Activated naive CD8-positive, alpha-beta T cell treated with anti-CD3 and anti-CD28 coated beads for 36 hours (primary cell): ENCODE results near the gene TXNDC2. TPM values are rescaled to one million over a fixed set of nuclear protein-coding genes. Genes with fewer than 3 reads are reported as not detected.
A peak's percentile ranks its signal among the peaks of the same experiment; 100 is the strongest.

ENCODE experiments used
- DNase-seq: peaks from one replicate; pipeline ENCODE4 v3.0.0; 2021
- H3K27ac Mint-ChIP-seq: one replicate; pipeline ENCODE4 v1.8.0; 2022; ENCODE audit warnings: mild to moderate bottlenecking, moderate library complexity, mixed read lengths
- H3K27me3 Mint-ChIP-seq: one replicate; pipeline ENCODE4 v1.8.0; 2022; ENCODE audit warnings: mild to moderate bottlenecking, mixed read lengths
- H3K36me3 Mint-ChIP-seq: one replicate; pipeline ENCODE4 v1.8.0; 2021; ENCODE audit warnings: mild to moderate bottlenecking, mixed read lengths
- H3K4me1 Mint-ChIP-seq: one replicate; pipeline ENCODE4 v1.8.0; 2021; ENCODE audit warnings: mixed read lengths
- H3K4me3 Mint-ChIP-seq: one replicate; pipeline ENCODE4 v1.8.0; 2022; ENCODE audit warnings: mild to moderate bottlenecking, moderate library complexity, mixed read lengths
- H3K9me3 Mint-ChIP-seq: one replicate; pipeline ENCODE4 v1.8.0; 2022; ENCODE audit warnings: mixed read lengths
- total RNA-seq, 2 experiments: library from RNA; stranded (reverse); gene quantifications; one replicate each; pipeline ENCODE4 v1.2.3, GENCODE V29; 2021

TXNDC2 gene
- total RNA-seq = not detected

GRCh38 chr18:9885170-9886004 is at the start of gene TXNDC2:
Gene TXNDC2, plus strand, starts transcription at chr18:9885973. Its CDS starts 708 bp downstream, at chr18:9886681.
- DNase-seq = no peak
- no peak within 1 kb of the TSS for H3K4me3 Mint-ChIP-seq
- no peaks in the 10 kb centered on the region for H3K9me3 Mint-ChIP-seq
- peaks cover 3% of the 10 kb centered on the region for H3K27me3 Mint-ChIP-seq
- no peak within 1 kb of the TSS for H3K27ac Mint-ChIP-seq
- no peaks in the 10 kb centered on the region for H3K4me1 Mint-ChIP-seq
- H3K36me3 Mint-ChIP-seq = no peaks in the 10 kb centered on the region

DNA sequence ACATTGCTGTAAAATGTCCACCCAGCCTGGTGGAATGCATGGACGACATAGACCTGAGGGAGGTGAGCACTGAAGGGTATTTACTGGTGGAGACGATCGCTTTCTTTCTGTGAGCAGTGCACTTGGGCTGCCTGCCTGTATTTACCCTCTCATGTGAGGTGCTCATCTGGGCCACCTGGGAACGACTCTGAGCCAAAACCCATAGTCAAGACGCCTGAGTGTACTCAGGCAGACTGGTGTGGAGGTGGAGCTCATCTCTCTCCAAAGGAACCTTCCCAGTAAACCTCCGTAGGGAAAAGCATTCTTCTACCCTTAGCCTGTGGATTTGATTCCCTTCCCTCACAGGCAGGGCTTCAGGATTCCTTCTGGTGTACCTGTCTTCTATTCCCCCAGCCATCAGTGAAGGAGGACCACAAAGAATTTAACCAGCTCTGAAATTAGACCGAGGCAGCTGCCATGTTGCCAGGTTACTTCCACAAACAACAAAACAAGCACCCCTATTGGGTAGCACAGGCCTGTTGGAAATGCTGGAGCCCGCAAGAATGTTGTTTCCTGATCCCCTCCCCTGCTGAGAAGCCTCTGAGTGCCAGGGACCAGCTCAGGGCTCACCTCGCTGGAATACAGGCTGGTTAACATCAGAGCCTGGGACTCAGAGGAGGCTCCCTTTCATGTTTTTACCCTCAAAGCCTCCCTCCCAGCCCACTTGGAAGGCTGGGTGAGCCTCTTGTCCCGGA is 47.5 kb upstream of the TXNDC2 start:
- Mint-ChIP-seq H3K27ac (no peak overlapping the region), H3K27me3 (no peaks in the 10 kb centered on the region), H3K4me3 (no peak overlapping the region), H3K4me1 (no peaks in the 10 kb centered on the region), H3K36me3 (no peaks in the 10 kb centered on the region), H3K9me3 (no peaks in the 10 kb centered on the region)
- DNase-seq = no peak

GRCh38 chr18:9839211-9839610 is 46.6 kb upstream of the TXNDC2 start:
- Mint-ChIP-seq H3K9me3 (no peaks in the 10 kb centered on the region), H3K4me1 (no peaks in the 10 kb centered on the region), H3K27me3 (no peaks in the 10 kb centered on the region), H3K27ac (no peak overlapping the region), H3K36me3 (no peaks in the 10 kb centered on the region), H3K4me3 (no peak overlapping the region)
- DNase-seq = no peak

DNA sequence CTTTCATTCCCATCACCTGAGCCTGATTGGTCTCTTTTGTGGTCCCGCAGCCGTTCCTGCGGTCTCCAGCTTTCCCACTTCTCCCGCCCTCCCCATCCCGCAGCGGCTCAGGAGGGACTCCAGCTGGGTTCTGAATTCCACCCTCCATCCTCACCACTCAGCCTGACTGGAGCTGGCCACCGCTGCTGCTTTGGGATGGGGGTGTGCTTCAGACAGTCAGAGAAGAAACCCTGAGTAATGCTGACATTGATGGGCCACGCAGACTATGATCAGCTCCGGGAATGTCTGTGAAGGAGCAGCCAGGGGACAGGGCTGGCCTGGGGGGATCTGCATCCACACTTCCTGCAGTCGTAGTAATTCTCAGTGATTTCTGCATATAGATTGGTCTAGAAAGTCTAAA is 45.9 kb upstream of the TXNDC2 start:
- Mint-ChIP-seq H3K9me3 (no peaks in the 10 kb centered on the region), H3K27me3 (no peaks in the 10 kb centered on the region), H3K4me3 (no peak overlapping the region), H3K4me1 (no peaks in the 10 kb centered on the region), H3K27ac (no peak overlapping the region), H3K36me3 (no peaks in the 10 kb centered on the region)
- DNase-seq = no peak

DNA sequence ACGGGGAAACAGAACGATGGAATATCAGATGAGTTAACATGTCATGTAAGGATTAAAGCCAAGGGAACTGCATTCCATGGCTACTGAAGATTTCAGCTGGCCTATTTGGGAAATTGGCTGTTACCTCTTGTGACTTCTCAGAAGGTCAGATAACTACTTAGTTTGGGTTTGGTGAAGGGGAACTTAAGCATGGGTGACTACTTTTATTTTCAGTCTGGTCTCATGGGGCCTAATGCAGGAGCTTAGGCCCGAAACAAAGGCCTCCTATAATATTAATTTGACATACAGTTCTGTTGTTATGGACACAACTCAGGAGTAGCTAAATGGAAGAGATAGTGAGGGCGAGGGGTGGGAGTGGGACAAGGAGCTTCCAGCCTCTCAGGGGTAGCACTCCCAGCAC is 44.0 kb upstream of the TXNDC2 start:
- DNase-seq = no peak
- Mint-ChIP-seq H3K4me1 (no peaks in the 10 kb centered on the region), H3K9me3 (no peaks in the 10 kb centered on the region), H3K27ac (no peak overlapping the region), H3K27me3 (peaks cover under 1% of the 10 kb centered on the region), H3K36me3 (no peaks in the 10 kb centered on the region), H3K4me3 (no peak overlapping the region)

- no peak for DNase-seq
- no peaks in the 10 kb centered on the region for H3K36me3 Mint-ChIP-seq
- H3K9me3 Mint-ChIP-seq = no peaks in the 10 kb centered on the region
- peaks cover 6% of the 10 kb centered on the region for H3K27me3 Mint-ChIP-seq
- no peak overlapping the region for H3K4me3 Mint-ChIP-seq
- no peaks in the 10 kb centered on the region for H3K4me1 Mint-ChIP-seq
- no peak overlapping the region for H3K27ac Mint-ChIP-seq
These were observed 43.3 kb upstream of the TXNDC2 start for GRCh38 chr18:9842448-9842847.

- Mint-ChIP-seq H3K27me3 (peaks cover 23% of the 10 kb centered on the region), H3K4me1 (no peaks in the 10 kb centered on the region), H3K27ac (no peak overlapping the region), H3K9me3 (no peaks in the 10 kb centered on the region), H3K4me3 (no peak overlapping the region), H3K36me3 (no peaks in the 10 kb centered on the region)
- no peak for DNase-seq
These were observed 40.5 kb upstream of the TXNDC2 start for GRCh38 chr18:9845256-9845655.

- H3K4me3 Mint-ChIP-seq = no peak overlapping the region
- H3K27me3 Mint-ChIP-seq = peaks cover 23% of the 10 kb centered on the region
- no peak for DNase-seq
- no peaks in the 10 kb centered on the region for H3K4me1 Mint-ChIP-seq
- H3K36me3 Mint-ChIP-seq = no peaks in the 10 kb centered on the region
- H3K9me3 Mint-ChIP-seq = no peaks in the 10 kb centered on the region
- H3K27ac Mint-ChIP-seq = no peak overlapping the region
These were observed 39.4 kb upstream of the TXNDC2 start for GRCh38 chr18:9846162-9846925.

DNA sequence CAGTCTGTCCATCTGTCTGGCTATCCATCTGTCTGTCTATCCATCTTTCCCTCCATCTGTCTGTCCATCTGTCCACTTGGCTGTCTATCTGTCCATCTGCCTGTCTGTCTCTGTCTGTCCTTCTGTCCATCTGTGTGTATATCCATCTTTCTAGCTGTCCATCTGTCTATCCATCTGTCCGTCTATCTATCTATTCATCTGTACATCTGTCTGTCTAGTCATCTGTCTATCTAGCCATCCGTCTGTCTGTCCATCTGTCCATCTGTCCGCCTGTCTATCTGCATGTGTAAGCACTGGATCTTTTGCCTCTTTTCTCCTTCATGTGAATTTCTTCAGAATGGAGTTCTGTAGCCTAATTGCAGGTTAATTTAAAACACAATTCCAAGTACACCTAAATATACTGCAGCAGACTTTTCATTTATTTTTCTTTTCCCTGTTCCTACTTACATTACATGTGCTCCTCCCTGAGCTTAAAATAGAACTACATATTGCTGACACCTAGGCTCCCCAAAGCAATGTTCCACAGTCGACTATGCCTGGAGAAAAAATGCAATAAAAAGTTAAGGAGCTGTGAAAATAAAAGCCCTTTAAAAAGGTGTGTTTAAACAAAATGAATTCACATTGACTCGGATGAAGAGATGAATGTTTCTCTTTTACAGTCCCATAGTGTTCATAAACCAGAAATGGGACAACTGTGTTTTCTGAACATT is 37.4 kb upstream of the TXNDC2 start:
- no peaks in the 10 kb centered on the region for H3K4me1 Mint-ChIP-seq
- no peaks in the 10 kb centered on the region for H3K9me3 Mint-ChIP-seq
- H3K27me3 Mint-ChIP-seq = peaks cover 23% of the 10 kb centered on the region
- DNase-seq = no peak
- no peak overlapping the region for H3K27ac Mint-ChIP-seq
- H3K36me3 Mint-ChIP-seq = no peaks in the 10 kb centered on the region
- no peak overlapping the region for H3K4me3 Mint-ChIP-seq

- Mint-ChIP-seq H3K4me3 (peak overlapping the region; percentile 2), H3K27me3 (peaks cover 23% of the 10 kb centered on the region), H3K4me1 (no peaks in the 10 kb centered on the region), H3K9me3 (no peaks in the 10 kb centered on the region), H3K27ac (no peak overlapping the region), H3K36me3 (no peaks in the 10 kb centered on the region)
- DNase-seq = no peak
These were observed 36.1 kb upstream of the TXNDC2 start for GRCh38 chr18:9849407-9850283.

- no peaks in the 10 kb centered on the region for H3K4me1 Mint-ChIP-seq
- no peak for DNase-seq
- no peaks in the 10 kb centered on the region for H3K36me3 Mint-ChIP-seq
- H3K27me3 Mint-ChIP-seq = peaks cover 23% of the 10 kb centered on the region
- H3K4me3 Mint-ChIP-seq = no peak overlapping the region
- H3K27ac Mint-ChIP-seq = no peak overlapping the region
- H3K9me3 Mint-ChIP-seq = no peaks in the 10 kb centered on the region
These were observed 35.5 kb upstream of the TXNDC2 start for GRCh38 chr18:9850309-9850708.

DNA sequence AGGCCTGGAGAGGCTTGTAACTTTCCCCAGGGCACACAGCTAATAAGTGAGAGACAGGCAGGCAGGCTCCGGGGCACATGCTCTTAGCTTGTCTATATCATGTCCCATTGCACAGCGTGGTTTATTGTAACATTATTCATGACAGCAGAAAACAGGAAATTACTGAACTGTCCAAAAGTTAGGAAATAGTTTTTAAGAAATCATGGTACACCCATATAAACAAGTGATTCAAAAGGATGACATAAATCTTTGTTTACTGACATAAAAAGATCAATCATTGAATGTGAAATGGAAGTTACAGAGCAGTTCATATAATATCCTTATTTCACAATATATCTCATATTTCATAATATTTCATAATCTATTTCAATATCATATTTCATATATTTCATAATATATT is 34.3 kb upstream of the TXNDC2 start:
- no peak overlapping the region for H3K27ac Mint-ChIP-seq
- H3K4me3 Mint-ChIP-seq = no peak overlapping the region
- no peaks in the 10 kb centered on the region for H3K4me1 Mint-ChIP-seq
- peaks cover 30% of the 10 kb centered on the region for H3K27me3 Mint-ChIP-seq
- no peaks in the 10 kb centered on the region for H3K9me3 Mint-ChIP-seq
- H3K36me3 Mint-ChIP-seq = no peaks in the 10 kb centered on the region
- no peak for DNase-seq

DNA sequence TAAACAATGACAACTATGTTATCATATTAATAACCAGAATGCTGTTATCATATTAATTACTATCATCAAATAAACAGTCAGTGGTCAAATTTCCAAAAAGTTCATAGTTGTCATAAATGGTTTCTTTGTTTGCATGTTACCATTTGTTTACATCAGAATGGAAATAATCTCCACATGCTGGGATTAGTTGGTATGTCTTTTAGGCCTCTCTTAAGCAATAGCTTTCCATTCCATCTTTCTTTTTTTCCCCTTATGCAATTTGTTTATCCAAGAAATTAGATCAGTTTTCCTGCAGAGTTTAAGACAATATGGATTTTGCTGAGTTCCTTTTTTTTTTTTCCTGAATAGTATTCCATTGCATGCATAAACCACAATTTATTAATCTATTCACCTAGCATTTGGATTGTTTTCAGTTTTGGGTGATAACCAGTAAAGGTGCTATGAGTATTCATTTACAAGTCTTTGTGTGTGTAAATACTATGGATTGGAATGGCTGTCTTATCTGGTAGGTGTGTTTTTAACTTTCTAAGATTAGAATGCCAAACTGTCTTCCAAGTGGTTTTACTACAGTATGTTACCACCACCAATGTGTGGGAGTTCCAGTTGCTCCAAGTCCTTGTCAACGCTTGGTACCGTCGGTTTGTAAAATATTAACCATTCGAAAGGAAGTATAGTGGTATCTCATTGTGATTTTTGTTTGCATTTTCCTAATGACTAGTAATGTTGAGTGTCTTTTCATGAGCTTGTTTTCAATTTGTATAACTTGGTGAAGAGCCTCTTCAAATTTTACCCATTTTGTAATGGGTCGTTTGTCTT is 33.3 kb upstream of the TXNDC2 start:
- Mint-ChIP-seq H3K27me3 (peaks cover 24% of the 10 kb centered on the region), H3K36me3 (no peaks in the 10 kb centered on the region), H3K4me3 (no peak overlapping the region), H3K9me3 (no peaks in the 10 kb centered on the region), H3K4me1 (no peaks in the 10 kb centered on the region), H3K27ac (no peak overlapping the region)
- no peak for DNase-seq
